RWPE2 (cell line): Measurements from ENCODE around the gene PRMT5.

Source experiments
- ATAC-seq: fragments of 200-7000 bp; cut with Tn5 transposase; 3 replicates; pipeline ENCODE4 v1.9.1; 2021; ENCODE audit warnings: low read depth
- DNase-seq: peaks from one replicate; pipeline ENCODE4 v3.0.0-alpha.2; 2020; ENCODE audit warnings: low spot score
- H3K27ac ChIP-seq: fragments of 450-650 bp; 2 replicates; pipeline ENCODE4 v1.5.1; 2017; ENCODE audit warnings: mild to moderate bottlenecking; ENCODE audit not compliant: poor library complexity, severe bottlenecking
- H3K27me3 ChIP-seq: fragments of 250-450 bp; sonication (Bioruptor Pico); 2 replicates; pipeline ENCODE4 v1.5.1; 2021; ENCODE audit warnings: mild to moderate bottlenecking, moderate library complexity; ENCODE audit not compliant: insufficient read depth, poor library complexity, severe bottlenecking
- H3K36me3 ChIP-seq: fragments of 250-450 bp; sonication (Bioruptor Pico); 2 replicates; pipeline ENCODE4 v1.5.1; 2020; ENCODE audit warnings: low read depth, mild to moderate bottlenecking, moderate library complexity
- H3K4me1 ChIP-seq: fragments of 250-450 bp; sonication (Bioruptor Pico); 2 replicates; pipeline ENCODE4 v1.5.1; 2021; ENCODE audit warnings: mild to moderate bottlenecking, moderate library complexity; ENCODE audit not compliant: insufficient read depth, poor library complexity, severe bottlenecking
- H3K4me3 ChIP-seq: fragments of 250-450 bp; sonication (Bioruptor Pico); 2 replicates; pipeline ENCODE4 v1.5.1; 2021; ENCODE audit warnings: mild to moderate bottlenecking, moderate library complexity; ENCODE audit not compliant: severe bottlenecking
- H3K9me3 ChIP-seq: fragments of 250-450 bp; sonication (Bioruptor Pico); 2 replicates; pipeline ENCODE4 v1.5.1; 2021; ENCODE audit warnings: mild to moderate bottlenecking, moderate library complexity; ENCODE audit not compliant: severe bottlenecking
- TF ChIP-seq, protein P1 (sequence below): fragments of 450-650 bp; IDR thresholded peaks from one replicate; pipeline ENCODE4 v1.5.1; 2017; ENCODE audit warnings: mild to moderate bottlenecking, moderate library complexity; ENCODE audit not compliant: poor library complexity, severe bottlenecking

Gene PRMT5

DNA sequence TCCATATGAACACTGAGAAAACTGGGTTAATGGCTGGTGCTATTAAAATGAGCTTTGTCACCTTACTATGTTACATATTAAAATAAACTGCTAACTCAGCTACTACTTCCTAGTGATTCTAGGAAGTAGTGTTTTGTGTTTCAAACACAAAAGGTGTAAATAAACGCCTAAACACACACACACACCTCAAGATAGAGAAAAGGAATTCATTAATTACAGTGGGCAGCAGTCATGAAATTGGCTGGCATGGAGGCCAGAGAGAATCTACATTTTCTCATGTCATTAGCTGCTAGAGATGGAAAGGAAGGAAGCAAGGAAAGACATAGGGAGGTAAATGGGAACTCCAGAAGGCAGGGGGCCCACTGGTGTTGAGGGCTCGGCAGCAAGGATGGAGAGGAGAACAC is 787 bp upstream of the PRMT5 start:
- TF ChIP-seq, protein P1, sequence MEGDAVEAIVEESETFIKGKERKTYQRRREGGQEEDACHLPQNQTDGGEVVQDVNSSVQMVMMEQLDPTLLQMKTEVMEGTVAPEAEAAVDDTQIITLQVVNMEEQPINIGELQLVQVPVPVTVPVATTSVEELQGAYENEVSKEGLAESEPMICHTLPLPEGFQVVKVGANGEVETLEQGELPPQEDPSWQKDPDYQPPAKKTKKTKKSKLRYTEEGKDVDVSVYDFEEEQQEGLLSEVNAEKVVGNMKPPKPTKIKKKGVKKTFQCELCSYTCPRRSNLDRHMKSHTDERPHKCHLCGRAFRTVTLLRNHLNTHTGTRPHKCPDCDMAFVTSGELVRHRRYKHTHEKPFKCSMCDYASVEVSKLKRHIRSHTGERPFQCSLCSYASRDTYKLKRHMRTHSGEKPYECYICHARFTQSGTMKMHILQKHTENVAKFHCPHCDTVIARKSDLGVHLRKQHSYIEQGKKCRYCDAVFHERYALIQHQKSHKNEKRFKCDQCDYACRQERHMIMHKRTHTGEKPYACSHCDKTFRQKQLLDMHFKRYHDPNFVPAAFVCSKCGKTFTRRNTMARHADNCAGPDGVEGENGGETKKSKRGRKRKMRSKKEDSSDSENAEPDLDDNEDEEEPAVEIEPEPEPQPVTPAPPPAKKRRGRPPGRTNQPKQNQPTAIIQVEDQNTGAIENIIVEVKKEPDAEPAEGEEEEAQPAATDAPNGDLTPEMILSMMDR, result no peak
- Histone ChIP-seq H3K27ac (peak overlapping the region; percentile 40), H3K36me3 (peaks cover 30% of the 10 kb centered on the region), H3K9me3 (no peaks in the 10 kb centered on the region), H3K4me1 (peaks cover 27% of the 10 kb centered on the region), H3K4me3 (peak overlapping the region; percentile 29), H3K27me3 (no peaks in the 10 kb centered on the region)
- DNase-seq (no peak), ATAC-seq (no peak)

GRCh38 chr14:22928237-22929103 is 706 bp downstream of the PRMT5 start:
- no peak for ATAC-seq
- Histone ChIP-seq H3K27me3 (no peaks in the 10 kb centered on the region), H3K4me3 (peak overlapping the region; percentile 65), H3K9me3 (no peaks in the 10 kb centered on the region), H3K27ac (peak overlapping the region; percentile 64), H3K36me3 (peaks cover 45% of the 10 kb centered on the region), H3K4me1 (peaks cover 27% of the 10 kb centered on the region)
- DNase-seq, result no peak
- TF ChIP-seq, protein P1, result no peak

DNA sequence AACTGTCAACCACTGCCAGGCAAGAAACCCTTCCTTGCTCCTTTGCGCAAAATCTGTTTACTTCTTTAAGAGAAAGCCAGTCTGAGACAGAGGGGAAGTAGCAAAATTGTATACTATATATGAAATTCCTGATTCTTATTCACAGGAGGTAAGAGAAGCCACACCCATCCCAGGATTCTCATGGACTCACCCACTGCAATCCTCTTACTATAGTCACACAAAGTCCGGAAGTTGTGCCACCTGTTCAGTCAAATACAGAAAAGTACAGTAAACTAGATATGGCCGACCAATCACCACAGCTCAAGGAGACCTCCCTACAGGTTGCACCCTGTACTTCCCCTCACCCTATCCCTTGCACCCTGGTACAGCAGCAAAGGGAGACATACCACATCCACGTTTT is 2.9 kb downstream of the PRMT5 start:
- Histone ChIP-seq H3K27ac (peak overlapping the region; percentile 64), H3K27me3 (no peaks in the 10 kb centered on the region), H3K4me1 (peaks cover 32% of the 10 kb centered on the region), H3K4me3 (no peak overlapping the region), H3K9me3 (no peaks in the 10 kb centered on the region), H3K36me3 (peaks cover 66% of the 10 kb centered on the region)
- DNase-seq, result peak; percentile 80
- TF ChIP-seq, protein P1, result no peak
- ATAC-seq, result peak; percentile 62

GRCh38 chr14:22925513-22925912 is 3.7 kb downstream of the PRMT5 start:
- H3K4me1 ChIP-seq, result peaks cover 32% of the 10 kb centered on the region
- H3K27me3 ChIP-seq, result no peaks in the 10 kb centered on the region
- H3K27ac ChIP-seq, result peak overlapping the region; percentile 64
- TF ChIP-seq, protein P1, result no peak
- no peak for DNase-seq
- H3K4me3 ChIP-seq, result no peak overlapping the region
- ATAC-seq, result no peak
- no peaks in the 10 kb centered on the region for H3K9me3 ChIP-seq
- H3K36me3 ChIP-seq, result peaks cover 74% of the 10 kb centered on the region

GRCh38 chr14:22923746-22924145 is 5.4 kb downstream of the PRMT5 start:
- DNase-seq, result no peak

More at GRCh38 chr14:22923746-22924145, 5.4 kb downstream of the PRMT5 start:
- H3K27ac ChIP-seq, result peak overlapping the region; percentile 64
- H3K4me1 ChIP-seq, result peaks cover 26% of the 10 kb centered on the region
- no peaks in the 10 kb centered on the region for H3K27me3 ChIP-seq
- TF ChIP-seq, protein P1, result no peak
- H3K4me3 ChIP-seq, result no peak overlapping the region
- peaks cover 84% of the 10 kb centered on the region for H3K36me3 ChIP-seq
- ATAC-seq, result no peak
- H3K9me3 ChIP-seq, result no peaks in the 10 kb centered on the region
